CD4-positive, alpha-beta T cell treated with Interferon alpha-2 for 1 hour (primary cell): ENCODE results near the gene CACNG5.

Experiments
- DNase-seq, 2 donors: peaks; one replicate each; pipeline ENCODE4 v3.0.0-alpha.2; 2020 to 2022

CACNG5 gene

GRCh38 chr17:66826856-66827255 lies 8.1 kb upstream of the CACNG5 start:
- no peak for DNase-seq

- DNase-seq = peak in 1 of 2 donors; percentile 6
Observed at GRCh38 chr17:66829386-66829864, 5.5 kb upstream of the CACNG5 start.

- DNase-seq = no peak
Observed at GRCh38 chr17:66829883-66830282, 5.0 kb upstream of the CACNG5 start.

- no peak for DNase-seq
Observed at GRCh38 chr17:66830451-66830850, 4.5 kb upstream of the CACNG5 start.

GRCh38 chr17:66831383-66832210 lies 3.3 kb upstream of the CACNG5 start:
- DNase-seq = no peak

- no peak for DNase-seq
Observed at GRCh38 chr17:66833201-66833600, 1.7 kb upstream of the CACNG5 start.

GRCh38 chr17:66834426-66834918 lies 445 bp upstream of the CACNG5 start:
- no peak for DNase-seq

GRCh38 chr17:66835476-66835875 lies 559 bp downstream of the CACNG5 start:
- DNase-seq = no peak

GRCh38 chr17:66836063-66837005 lies 1.4 kb downstream of the CACNG5 start:
- no peak for DNase-seq

GRCh38 chr17:66837226-66837625 lies 2.3 kb downstream of the CACNG5 start:
- DNase-seq = no peak

GRCh38 chr17:66837885-66838665 lies 3.2 kb downstream of the CACNG5 start:
- DNase-seq = no peak

GRCh38 chr17:66839616-66840015 lies 4.7 kb downstream of the CACNG5 start:
- DNase-seq = no peak

- DNase-seq = no peak
Observed at GRCh38 chr17:66840061-66840460, 5.1 kb downstream of the CACNG5 start.

GRCh38 chr17:66841328-66841727 lies 6.4 kb downstream of the CACNG5 start:
- no peak for DNase-seq

- no peak for DNase-seq
Observed at GRCh38 chr17:66841744-66842143, 6.8 kb downstream of the CACNG5 start.

- DNase-seq = no peak
Observed at GRCh38 chr17:66842505-66842904, 7.6 kb downstream of the CACNG5 start.

- no peak for DNase-seq
Observed at GRCh38 chr17:66842959-66843358, 8.0 kb downstream of the CACNG5 start.

- DNase-seq = no peak
Observed at GRCh38 chr17:66843627-66844026, 8.7 kb downstream of the CACNG5 start.

- DNase-seq = no peak
Observed at GRCh38 chr17:66847704-66848103, 12.8 kb downstream of the CACNG5 start.

GRCh38 chr17:66848496-66848895 lies 13.6 kb downstream of the CACNG5 start:
- DNase-seq = no peak

- no peak for DNase-seq
Observed at GRCh38 chr17:66849032-66849655, 14.2 kb downstream of the CACNG5 start.
